NCI-H187 treated with DMSO at 0.1 percent for 48 hours (cell line): Measurements from ENCODE around the gene ZIC4.

Experiments
- DNase-seq: peaks from one replicate; lab custom pipeline; 2025; lab: John Stamatoyannopoulos, UW

The ZIC4 gene

DNA sequence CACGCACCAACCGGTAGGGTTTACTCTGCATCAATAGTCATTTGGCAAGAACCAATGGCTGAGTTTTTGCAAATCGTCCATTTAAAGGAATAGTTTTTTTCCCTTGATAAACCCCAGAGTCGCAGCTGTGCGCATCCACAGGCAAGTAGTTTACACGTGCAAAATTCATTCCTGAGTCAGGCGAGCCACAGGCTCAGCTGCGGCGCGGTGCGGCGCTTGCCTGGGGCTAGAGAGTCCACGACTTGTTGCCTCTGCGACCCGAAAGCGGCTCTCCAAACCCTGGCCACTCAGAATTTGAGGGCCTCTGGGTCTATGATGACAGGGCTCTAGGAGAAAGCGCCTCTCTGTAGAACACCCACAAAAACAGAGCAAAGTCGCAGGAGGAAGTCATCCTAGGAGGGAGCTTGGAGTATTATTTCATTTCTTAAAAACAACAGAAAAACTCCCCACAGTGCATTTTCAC, 36.7 kb downstream of the ZIC4 start:
- DNase-seq: no peak

DNA sequence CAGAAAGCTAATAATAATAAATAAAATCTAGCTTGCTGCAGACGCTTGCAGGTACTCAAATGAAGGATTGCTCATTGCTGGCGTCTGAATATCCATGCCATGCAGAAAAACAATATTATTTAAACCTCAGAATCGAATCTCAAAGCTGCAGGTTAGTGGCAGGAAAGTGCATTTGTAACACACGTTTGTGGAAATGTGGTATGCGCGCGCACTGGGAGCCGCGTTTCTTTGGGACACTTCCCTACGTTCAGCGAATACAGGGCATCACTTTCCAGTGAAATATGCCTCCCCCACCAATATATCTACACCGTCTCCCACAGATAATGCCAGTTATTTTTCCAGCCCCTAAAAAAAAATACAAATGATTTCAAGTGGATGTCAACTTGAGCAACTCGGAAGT, 37.1 kb downstream of the ZIC4 start:
- DNase-seq: no peak

DNA sequence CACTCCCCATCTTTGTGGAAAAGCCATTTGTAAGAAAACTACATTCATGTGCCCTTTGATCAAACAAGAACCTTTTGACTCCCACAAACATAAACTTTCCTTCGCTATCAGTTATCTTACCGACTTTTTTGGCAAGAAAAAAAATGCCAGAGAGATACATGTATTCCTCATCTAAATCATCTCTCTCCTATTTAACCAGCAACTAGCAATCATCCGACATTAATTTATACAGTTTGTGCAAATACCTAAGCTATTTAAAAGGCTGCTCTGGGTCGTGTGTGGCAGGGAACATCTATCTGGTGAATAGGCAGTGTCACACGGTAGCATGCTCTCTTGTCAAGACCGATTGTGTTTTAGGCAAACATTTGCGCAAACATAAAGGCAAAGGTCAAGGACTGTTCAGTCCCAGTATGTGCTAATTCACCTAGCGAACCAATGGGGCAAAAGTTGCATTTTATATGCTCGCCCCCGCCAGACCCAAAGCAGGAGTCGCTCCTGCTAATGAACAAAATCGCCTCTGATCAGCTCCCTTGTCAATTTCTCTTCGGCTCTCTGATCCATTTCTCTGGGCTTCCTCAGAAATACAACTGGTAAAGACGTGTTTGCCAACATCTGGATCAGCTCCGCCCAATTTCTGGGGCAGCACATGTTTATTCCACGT, 37.7 kb downstream of the ZIC4 start:
- no peak for DNase-seq

DNA sequence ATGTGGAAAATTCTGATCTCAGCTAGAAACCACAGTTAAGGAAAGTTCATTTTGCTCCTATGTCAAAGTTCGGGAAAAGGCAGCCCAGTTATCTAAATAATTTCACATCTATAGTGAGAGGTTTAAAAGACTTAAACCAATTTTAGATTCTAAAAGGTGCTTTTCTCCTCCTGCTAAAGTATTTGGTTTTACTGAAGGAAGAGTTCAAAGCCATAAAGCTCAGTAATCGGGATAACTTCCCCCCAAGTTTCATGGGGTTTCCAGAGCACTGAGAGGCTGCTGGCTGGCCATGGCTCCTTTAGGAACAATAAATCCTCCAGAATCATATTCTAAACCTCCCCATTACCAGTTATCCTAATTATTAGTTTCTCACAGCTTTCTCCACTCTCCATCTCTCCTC, 38.2 kb downstream of the ZIC4 start:
- no peak for DNase-seq

DNA sequence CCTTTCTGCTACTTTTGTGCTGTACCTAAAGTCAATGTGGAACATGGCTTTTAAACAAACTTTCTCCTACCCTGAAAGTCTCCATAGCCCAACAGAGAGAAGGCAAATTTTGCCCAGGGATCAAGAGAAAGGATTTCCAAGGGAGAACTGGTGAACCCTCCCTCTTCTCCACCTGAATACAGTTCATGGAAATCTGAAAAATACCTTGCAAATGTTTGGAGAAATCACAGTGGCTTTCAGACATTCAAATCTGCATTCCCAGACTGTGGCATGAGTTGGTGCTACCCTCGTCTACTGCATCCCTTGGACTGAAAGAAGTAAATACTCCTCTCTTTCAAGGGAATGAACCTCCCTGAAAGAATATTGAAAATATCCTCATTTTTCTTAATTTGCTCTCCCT, 38.7 kb downstream of the ZIC4 start:
- DNase-seq: no peak

DNA sequence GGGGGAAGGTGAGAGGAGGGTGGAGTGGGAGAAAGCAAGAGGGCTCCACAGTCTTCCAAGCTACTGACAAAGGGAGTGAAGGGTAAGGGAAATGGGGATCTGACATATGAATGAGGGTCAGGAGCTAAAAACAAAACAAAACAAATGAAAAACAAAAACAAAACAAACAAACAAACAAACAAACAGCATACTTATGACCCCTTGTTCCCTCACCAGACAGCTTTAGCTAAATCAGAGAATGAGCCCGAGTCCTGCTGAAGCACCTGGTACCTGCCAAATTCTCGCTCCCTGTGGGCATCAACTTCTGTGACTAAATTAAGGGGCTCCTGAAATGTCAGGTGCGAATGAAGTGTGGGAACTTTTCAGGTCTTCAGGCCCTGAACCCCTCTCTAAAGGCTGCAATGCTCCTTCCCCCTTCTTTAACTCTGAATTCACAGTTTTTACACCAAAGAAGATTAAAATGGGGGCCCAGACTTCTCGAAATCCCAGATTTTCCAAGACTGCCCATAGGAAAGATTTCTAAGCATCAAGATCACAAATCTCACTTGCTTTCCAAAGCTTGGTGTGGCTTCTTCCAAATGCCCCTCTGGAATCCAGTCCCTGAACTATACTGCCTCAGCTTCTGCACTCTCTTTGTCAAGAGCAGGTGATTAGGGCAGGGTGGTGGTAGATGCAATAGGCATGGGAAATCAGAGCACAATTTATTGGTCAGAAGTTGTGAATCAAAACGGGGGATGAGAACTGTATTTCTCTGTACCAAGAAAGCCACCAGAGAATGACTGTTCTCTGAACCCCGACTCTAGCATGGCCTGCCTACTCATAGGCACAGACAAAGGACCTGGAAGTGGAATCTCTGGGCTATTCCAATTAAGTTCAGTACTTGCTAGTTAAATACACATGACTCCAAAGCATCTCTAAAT, 40.9 kb downstream of the ZIC4 start:
- DNase-seq: no peak

DNA sequence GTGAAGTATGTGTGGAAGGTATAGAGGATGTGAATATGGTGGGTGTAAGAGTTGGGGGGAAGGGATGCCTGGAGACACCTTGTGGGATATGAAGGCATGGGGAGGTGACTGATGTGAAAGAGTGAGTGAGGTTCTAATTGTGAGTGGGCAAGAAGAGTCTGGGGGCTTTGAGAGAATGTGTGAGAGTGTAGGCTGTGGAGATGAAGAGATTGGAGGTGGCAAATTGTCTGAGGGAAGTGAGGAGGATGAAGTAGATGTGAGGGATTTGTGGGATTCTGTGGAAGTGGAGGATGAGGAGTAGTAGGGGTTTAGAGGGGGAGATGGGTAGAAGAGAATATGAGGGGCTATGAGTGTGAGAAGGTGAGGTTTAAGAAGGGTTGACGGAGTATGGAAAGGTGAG, 41.6 kb downstream of the ZIC4 start:
- DNase-seq: no peak

DNA sequence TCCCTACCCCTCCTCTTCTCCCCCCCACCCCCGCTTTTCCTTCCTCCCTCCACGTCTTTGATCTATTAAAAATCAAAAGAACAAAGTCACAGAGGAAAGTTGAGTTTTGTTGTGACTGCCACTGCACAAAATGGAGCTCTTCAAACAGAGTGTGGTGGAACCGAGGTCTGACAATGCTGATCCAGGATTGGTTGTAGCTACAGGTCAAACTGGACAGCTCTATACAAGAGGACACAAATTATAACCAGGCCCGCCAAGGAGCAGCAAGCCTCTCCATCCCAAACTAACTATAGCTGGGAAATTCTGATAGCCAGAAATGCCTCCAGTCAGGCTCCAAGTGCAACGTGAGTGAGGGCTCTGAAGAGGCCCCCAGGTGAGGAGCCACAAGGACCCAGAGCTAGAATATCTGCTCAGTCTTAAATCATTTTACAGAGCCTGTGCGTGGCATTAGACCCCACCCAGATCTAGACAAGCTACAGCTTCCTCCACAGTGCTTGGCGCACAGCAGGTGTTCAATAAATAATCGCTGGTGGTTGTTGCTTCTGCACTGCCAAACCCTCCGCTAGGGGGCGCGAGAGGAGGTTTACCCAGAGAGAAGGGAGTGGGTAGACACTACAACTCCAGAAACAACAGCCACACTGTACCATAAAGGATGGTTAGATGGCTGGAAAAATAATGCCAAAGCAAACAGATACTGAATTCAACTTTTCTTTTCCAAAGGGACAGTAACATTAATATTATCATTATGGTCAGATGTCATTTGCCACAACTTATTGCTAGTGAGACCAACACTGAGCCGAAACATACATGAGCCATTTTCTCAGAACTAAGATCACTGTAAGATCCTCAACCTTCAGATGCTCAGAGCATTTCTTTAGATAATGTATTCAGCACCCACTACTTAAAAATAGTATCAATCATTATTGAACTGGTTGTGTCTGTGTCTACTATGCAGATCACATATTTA, 44.6 kb downstream of the ZIC4 start:
- no peak for DNase-seq

DNA sequence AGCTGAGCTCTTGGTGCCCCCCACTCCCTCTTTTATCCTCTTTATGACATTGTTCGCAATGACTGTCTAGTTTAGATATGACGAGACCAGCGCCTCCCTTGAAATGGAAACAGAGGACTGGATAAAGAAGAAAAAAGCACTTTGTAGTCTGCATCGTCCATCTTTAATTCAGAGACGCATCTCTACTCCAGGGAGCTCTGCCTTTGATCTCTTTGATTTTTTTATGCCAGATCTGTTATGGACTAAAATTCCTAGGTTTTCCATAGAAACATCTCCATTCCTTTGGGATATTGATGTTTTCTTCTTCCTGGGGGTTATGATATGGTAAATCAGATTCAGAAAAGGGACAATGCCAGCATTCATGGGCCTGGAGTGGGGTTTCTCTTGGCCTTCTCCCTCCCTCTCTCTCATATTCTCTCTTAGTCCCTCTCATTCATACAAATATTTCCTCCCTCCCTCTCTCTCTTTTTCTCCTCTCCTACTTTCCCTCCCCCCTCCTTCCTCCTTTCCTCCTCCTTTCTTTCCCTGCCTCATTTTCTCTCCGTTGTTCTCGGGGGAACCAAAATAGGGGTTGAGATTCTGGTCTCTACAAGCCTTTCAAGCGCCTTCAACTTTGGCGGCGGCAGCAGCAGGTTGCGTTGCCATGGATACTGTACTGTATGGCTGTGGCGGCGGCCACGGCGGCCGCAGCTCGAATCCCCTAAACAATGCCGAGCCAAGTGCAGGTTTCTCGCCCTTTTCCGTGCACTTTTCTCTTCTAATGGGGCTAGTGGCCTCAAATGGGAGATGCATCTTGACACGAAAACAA, 45.5 kb downstream of the ZIC4 start:
- no peak for DNase-seq

DNA sequence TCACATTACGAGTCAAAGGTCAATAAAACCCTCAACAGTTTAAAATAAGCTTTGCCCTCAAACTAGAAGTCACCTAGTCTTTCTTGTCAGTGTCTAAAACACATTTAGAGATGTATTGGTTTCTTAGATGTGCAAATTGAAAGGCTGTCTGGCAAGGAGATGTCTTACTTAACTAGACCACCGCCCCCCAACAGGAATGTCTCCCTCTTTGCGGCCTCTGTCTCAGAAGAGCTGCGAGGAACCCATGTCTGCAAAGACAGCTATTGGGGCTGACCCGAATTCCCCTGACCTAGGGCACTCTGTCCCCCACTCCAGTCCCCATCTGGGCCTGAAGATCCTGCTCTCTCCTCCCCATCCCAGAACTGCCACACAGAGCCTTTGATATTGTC, 46.3 kb downstream of the ZIC4 start:
- DNase-seq: no peak

DNA sequence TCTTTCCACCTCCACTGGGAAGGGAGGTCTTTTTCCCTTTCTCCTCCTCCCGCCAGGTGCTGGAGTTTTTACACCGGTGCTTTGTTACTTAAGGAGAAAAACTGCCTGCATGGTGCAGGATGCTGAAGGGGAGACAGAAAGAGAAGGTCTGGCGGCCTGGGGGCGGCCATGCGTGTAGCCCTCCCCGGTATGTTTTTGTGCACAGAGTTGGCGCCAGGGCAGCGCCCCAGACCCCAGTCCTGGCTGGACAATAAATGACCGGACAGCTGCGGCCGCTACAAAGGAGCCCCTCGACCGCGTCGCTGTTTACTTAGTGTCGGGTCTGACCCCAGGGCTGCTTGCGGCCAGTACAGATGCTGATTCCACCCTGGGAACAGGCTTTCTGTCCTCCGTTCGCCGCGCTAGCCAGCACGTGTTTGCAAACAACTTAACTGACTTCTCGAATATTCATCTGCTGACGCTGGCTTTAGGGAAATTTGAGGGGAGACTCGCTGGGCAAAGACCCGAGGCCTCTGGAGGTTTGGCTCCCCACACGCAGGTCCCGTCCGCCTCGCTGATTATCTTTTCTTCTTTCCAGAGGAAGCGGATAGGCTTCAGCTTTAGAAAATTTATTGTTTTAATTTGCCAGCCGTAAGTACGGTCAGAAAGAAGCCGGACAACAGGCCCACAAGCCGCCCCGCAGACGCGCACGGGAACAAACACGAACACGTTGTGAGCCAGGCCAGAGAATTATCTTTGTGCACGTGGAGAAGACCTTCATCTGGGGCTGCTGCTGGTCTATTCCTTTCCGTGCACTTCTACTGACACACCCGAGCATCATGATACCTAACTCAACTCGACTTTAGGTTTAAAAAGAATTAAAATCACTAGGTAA, 46.9 kb downstream of the ZIC4 start:
- no peak for DNase-seq

DNA sequence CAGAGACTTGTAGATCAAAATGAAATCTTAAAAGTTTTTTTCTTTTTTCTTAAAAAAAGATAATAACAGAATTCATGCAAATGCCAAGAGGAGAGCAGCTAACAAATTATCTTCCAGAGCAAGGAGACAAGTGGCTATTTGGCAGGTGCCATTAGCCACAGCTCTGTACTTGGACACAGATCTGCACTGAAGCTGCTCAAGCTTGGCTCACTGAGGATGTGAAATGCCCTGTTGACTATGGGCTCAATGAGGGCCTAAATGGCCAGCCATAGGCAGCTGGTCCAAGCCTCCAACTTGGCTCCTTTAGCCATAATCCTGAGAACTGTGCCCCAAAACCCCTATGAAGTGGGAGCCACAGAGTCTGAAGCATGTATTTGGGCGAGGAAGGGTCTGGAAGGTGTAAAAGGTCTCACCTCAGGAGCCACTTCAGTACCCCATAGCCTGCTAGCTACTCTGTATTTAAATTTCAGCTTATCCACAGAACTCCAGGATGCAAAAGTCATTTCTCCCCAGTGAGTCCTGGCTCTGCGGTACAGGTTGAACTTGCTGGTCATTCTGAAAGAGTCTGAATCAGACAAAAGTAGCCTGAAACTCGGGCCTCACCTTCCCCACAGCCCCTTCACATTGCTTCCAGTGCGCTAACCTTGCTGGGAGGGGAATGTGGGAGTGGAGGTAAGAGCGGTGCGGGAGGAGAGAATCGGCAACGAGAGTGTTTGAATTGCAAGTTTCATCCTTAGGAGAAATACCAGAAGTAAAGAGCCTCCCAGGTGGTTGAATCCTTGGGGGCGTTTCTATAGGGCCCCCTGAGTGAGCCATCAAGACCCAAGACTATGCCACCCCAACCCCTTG, 48.0 kb downstream of the ZIC4 start:
- DNase-seq: no peak

DNA sequence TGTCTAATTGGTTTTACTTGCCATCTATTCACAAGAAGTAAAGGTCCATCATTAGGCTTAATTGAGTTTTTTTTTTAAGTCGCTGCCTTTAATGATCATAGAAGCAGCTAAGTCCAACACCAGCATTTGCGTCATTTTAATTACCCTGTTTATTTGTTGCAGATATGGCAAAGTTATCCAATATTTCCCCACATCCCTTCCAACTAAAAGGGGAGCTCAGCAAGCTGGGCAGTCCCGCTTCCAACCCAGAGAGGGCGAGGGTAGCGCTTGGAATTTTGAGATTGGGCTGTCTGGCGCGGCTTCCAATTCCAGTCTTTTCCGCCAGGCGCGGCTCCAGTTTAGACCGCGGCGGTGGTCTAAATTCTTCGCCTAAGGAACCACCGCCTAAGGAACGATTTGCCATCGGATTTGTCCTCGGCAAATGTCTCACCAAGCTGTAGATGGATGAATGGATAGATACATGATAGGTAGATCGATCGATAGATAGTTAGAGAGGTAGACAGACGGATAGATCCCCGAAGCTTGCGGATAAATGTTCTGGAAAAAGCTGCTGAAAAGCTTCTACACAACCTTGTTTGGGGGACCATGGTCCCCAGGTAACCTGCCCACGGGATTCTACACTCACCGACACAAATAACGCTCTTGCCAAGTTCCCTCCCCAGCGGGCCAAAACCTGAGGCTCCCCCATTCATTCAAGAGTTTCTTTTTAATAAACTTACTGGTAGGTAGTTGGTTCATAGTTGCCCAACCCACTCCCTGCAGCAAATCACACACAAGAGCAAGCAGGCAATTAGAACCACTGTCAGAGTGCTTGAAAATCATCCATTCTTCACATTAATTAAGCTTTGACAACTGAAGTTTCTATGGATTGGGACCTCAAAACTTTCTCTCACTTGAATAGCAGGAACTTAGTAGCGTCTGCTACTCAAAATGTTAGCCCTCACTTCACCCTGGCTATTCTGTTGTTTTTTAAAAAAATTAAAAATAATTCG, 49.1 kb downstream of the ZIC4 start:
- DNase-seq: no peak

DNA sequence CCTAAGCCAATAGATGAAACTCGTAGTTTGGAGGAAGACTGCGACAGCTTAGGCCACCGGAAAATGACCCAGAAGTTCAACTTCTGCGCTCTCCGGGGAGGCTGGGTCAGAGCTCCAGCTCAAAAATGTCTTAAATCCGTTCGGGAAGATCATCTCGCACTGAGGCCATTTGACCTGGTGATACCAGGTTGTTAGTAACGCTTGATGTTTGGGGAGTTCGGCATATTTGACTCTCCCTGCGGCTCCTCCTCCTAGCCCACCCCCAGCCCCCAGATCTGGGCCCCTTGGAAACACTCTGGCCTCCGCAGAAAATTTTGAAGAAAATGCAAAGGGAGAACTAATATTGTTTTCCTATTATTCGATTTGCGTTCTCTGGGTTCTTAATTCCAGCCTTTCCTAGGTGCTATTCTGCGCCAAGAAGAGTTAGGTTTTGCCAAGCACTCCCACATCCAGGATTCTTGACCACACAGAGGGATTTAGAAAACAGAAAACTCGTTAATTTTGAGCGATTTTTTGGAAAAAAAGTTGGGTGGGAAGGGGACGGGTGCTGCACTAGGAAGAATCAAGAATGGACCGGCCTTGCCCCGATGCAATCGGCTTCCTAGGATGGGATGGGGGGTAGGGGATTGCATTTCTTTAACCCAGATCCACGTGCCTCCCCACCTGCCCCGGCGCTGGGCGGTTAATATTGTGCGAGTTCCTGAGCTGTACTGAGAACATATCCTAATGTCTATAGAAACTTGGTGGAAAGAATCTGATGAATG, 50.0 kb downstream of the ZIC4 start:
- DNase-seq: no peak

DNA sequence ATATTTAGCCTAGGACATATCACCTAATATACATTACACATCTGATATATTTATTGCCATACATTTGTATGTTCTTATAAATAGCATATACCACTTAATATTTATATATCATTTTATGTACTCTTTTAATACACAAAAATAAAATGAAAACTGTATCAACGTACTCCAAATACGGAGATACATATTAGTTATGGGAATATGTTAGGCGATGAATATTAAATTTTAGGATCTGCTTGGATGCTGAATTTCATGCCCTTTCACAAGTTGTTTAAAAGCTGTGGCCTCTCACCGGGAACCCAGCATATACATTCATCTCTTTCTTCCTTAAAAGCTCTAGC, 50.6 kb downstream of the ZIC4 start:
- no peak for DNase-seq

DNA sequence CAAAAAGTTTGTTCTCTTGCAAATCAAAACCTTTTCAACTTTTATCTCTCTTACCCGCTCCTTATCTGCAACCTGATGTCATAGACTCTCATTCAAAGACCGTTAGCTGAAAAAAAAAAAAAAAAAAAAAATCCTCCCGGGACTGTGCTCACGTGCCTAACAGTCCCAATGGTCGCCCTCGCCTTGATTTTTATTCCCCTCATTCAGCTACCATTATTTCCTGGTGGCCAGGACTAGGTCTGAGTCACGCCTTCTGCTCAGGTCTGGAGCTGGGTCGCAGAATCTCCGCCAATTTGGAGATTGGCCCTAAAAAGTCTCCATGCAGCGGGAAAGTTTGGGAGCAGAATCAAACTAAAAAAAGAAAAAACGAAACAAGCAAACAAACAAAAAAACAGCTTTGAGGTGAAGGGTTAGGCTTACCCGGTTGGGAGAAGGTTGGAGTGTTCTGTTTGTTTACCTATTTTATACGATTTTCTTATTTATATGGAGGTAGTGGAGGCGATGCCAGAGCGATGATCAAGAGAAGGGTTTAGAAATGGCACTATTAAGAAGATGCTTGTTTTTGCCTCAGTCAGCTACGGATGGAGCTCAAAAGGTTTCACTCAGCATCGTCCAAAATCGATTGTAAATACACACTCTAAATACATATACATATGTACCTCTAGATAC, 51.1 kb downstream of the ZIC4 start:
- DNase-seq: no peak

DNA sequence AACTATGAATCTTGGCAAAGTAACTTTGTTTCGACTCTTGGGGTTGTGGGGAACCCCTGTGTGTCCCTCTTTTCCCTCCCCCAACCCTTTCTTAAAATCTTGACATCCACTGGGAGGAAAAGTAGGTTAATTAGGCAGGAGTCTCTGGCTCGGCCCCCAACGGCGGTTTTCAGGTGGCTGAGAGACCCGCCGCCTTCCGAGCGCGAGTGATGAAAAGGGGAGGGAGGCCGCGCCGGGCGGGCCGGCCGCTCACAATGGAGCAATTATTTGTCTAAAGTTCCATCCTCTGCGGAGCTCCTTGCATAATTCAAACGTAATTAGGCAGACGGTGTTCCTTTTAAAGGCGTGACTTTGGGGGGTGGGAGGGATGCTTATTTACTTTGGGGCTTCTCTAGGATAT, 51.7 kb downstream of the ZIC4 start:
- DNase-seq: no peak
